Measurements from ENCODE around the gene MANEAL.
"Not testable (repeated sequence)": the region's sequence is repeated elsewhere in the genome, so short reads cannot be mapped to it uniquely, and the experiment has no call there.

Gene MANEAL

GRCh38 chr1:37793773-37794371 lies at the start of gene MANEAL:
MANEAL (plus strand) TSS chr1:37793847; CDS start chr1:37794183, 336 bp downstream.
- peak; percentile 24 for DNase-seq

GRCh38 chr1:37746806-37747205 lies 46.8 kb upstream of the MANEAL start:
- DNase-seq, result no peak

- no peak for DNase-seq
Measured at GRCh38 chr1:37748565-37748964, 45.1 kb upstream of the MANEAL start.

GRCh38 chr1:37752213-37752582 lies 41.4 kb upstream of the MANEAL start:
- DNase-seq, result no peak

GRCh38 chr1:37752583-37753471 lies 40.8 kb upstream of the MANEAL start:
- DNase-seq, result no peak

GRCh38 chr1:37753473-37754321 lies 40.0 kb upstream of the MANEAL start:
- DNase-seq, result no peak

GRCh38 chr1:37755290-37755689 lies 38.4 kb upstream of the MANEAL start:
- no peak for DNase-seq

GRCh38 chr1:37755951-37756560 lies 37.6 kb upstream of the MANEAL start:
- DNase-seq, result no peak

- no peak for DNase-seq
Measured at GRCh38 chr1:37759451-37759850, 34.2 kb upstream of the MANEAL start.

GRCh38 chr1:37761416-37762095 lies 32.1 kb upstream of the MANEAL start:
- no peak for DNase-seq

- no peak for DNase-seq
Measured at GRCh38 chr1:37762516-37762915, 31.1 kb upstream of the MANEAL start.

GRCh38 chr1:37763791-37764413 lies 29.7 kb upstream of the MANEAL start:
- no peak for DNase-seq

- DNase-seq, result peak; percentile 18
Measured at GRCh38 chr1:37764414-37764825, 29.2 kb upstream of the MANEAL start.

- DNase-seq, result no peak
Measured at GRCh38 chr1:37764888-37765441, 28.7 kb upstream of the MANEAL start, which contains the start of gene EPHA10. EPHA10 (minus strand) TSS chr1:37765120; CDS start chr1:37765066, 54 bp downstream.

- DNase-seq, result no peak
Measured at GRCh38 chr1:37765916-37766664, 27.6 kb upstream of the MANEAL start.

GRCh38 chr1:37767488-37767887 lies 26.2 kb upstream of the MANEAL start:
- no peak for DNase-seq

GRCh38 chr1:37771440-37771839 lies 22.2 kb upstream of the MANEAL start:
- not testable (repeated sequence) for DNase-seq

GRCh38 chr1:37776946-37777516 lies 16.6 kb upstream of the MANEAL start:
- no peak for DNase-seq

GRCh38 chr1:37778654-37779053 lies 15.0 kb upstream of the MANEAL start:
- no peak for DNase-seq

GRCh38 chr1:37782491-37782890 lies 11.2 kb upstream of the MANEAL start:
- no peak for DNase-seq

Measured in CD4-positive, alpha-beta T cell treated with Interleukin-21 for 1 hour (primary cell).